ENCODE data around the gene SFN.

Gene SFN

GRCh38 chr1:26820784-26821269 lies 42.1 kb upstream of the SFN start:
- Histone ChIP-seq H3K27me3 (ENCODE audit: control insufficient read depth, low read length) (no peaks in the 10 kb centered on the region), H3F3A (ENCODE audit: control insufficient read depth, insufficient read depth) (peaks cover 8% of the 10 kb centered on the region; the same call in 1 of the 2 replicates), H4K20me1 (ENCODE audit: control insufficient read depth, insufficient read depth, low read depth, low read length) (no peaks in the 10 kb centered on the region), H3K79me2 (ENCODE audit: control insufficient read depth, low read length) (no peaks in the 10 kb centered on the region), H3K27ac (ENCODE audit: low read depth, low read length) (peak overlapping the region; percentile 65), H3K4me1 (ENCODE audit: control insufficient read depth, low read length) (peaks cover 25% of the 10 kb centered on the region), H3K36me3 (ENCODE audit: control insufficient read depth, low read length) (no peaks in the 10 kb centered on the region), H3K4me2 (ENCODE audit: low read length) (peak overlapping the region; percentile 77), H3K4me3 (ENCODE audit: low read length) (peak overlapping the region; percentile 59), H3K9me3 (ENCODE audit: control insufficient read depth, insufficient read depth, low read length) (no peaks in the 10 kb centered on the region), H3K9me2 (replicated peaks; ENCODE audit: control insufficient read depth, low read length) (no peaks in the 10 kb centered on the region)
- peak; percentile 70 for TF ChIP-seq CTCF (IDR thresholded peaks at IDR 0.05; ENCODE audit: low read depth, low read length, poor library complexity, severe bottlenecking)
- TF ChIP-seq EZH2phosphoT487 (IDR thresholded peaks at IDR 0.05; ENCODE audit: borderline replicate concordance, low read length), result no peak

- Histone ChIP-seq H3K9me3 (ENCODE audit: control insufficient read depth, insufficient read depth, low read length) (no peaks in the 10 kb centered on the region), H4K20me1 (ENCODE audit: control insufficient read depth, insufficient read depth, low read depth, low read length) (no peaks in the 10 kb centered on the region), H3K27ac (ENCODE audit: low read depth, low read length) (no peak overlapping the region), H3K4me3 (ENCODE audit: low read length) (no peak overlapping the region), H3F3A (ENCODE audit: control insufficient read depth, insufficient read depth) (peaks cover 8% of the 10 kb centered on the region; the same call in 1 of the 2 replicates), H3K36me3 (ENCODE audit: control insufficient read depth, low read length) (no peaks in the 10 kb centered on the region), H3K79me2 (ENCODE audit: control insufficient read depth, low read length) (peaks cover 16% of the 10 kb centered on the region), H3K4me2 (ENCODE audit: low read length) (no peak overlapping the region), H3K27me3 (ENCODE audit: control insufficient read depth, low read length) (no peaks in the 10 kb centered on the region), H3K4me1 (ENCODE audit: control insufficient read depth, low read length) (peaks cover 37% of the 10 kb centered on the region), H3K9me2 (replicated peaks; ENCODE audit: control insufficient read depth, low read length) (no peaks in the 10 kb centered on the region)
- TF ChIP-seq EZH2phosphoT487 (IDR thresholded peaks at IDR 0.05; ENCODE audit: borderline replicate concordance, low read length) (no peak), CTCF (IDR thresholded peaks at IDR 0.05; ENCODE audit: low read depth, low read length, poor library complexity, severe bottlenecking) (no peak)
Measured at GRCh38 chr1:26822737-26823395, 40.1 kb upstream of the SFN start.

- Histone ChIP-seq H3K9me2 (replicated peaks; ENCODE audit: control insufficient read depth, low read length) (no peaks in the 10 kb centered on the region), H4K20me1 (ENCODE audit: control insufficient read depth, insufficient read depth, low read depth, low read length) (no peaks in the 10 kb centered on the region), H3K9me3 (ENCODE audit: control insufficient read depth, insufficient read depth, low read length) (no peaks in the 10 kb centered on the region), H3K27ac (ENCODE audit: low read depth, low read length) (no peak overlapping the region), H3K4me2 (ENCODE audit: low read length) (no peak overlapping the region), H3K4me1 (ENCODE audit: control insufficient read depth, low read length) (peaks cover 55% of the 10 kb centered on the region), H3K4me3 (ENCODE audit: low read length) (no peak overlapping the region), H3F3A (ENCODE audit: control insufficient read depth, insufficient read depth) (peaks cover 8% of the 10 kb centered on the region), H3K79me2 (ENCODE audit: control insufficient read depth, low read length) (peaks cover 33% of the 10 kb centered on the region), H3K27me3 (ENCODE audit: control insufficient read depth, low read length) (no peaks in the 10 kb centered on the region), H3K36me3 (ENCODE audit: control insufficient read depth, low read length) (peaks cover 12% of the 10 kb centered on the region)
- TF ChIP-seq CTCF (IDR thresholded peaks at IDR 0.05; ENCODE audit: low read depth, low read length, poor library complexity, severe bottlenecking) (no peak), EZH2phosphoT487 (IDR thresholded peaks at IDR 0.05; ENCODE audit: borderline replicate concordance, low read length) (no peak)
Measured at GRCh38 chr1:26824731-26825130, 38.2 kb upstream of the SFN start.

All from DOHH2 (cell line).